ENCODE measurements around the gene SSBP4. TPM values are rescaled to one million over a fixed set of nuclear protein-coding genes. Genes with fewer than 3 reads are reported as not detected.

SSBP4 gene
- total RNA-seq, 4 donors from 2014 or later: 28.8 to 42.0 (median 36.0) TPM

Small RNAs within 50 kb of the gene (microRNA-seq; reads per million reads assigned to microRNA genes)
- 0 reads per million in 2 donors for gene MIR3189 (ENCODE audit: borderline number of aligned reads in 1 of 2, borderline replicate concordance in 2 of 2)

Other genes starting within 250 kb of the SSBP4 start
- 100 to 1,000 TPM in 2 of 4 donors, 10 to 100 TPM in 2; 39.1 to 214 (median 98.3) TPM for gene IFI30, start 245.6 kb upstream of the SSBP4 start, total RNA-seq
- 10 to 100 TPM in 3 of 4 donors, 1 to 10 TPM in 1; 8.5 to 29.3 (median 20.2) TPM for gene MPV17L2, start 226.2 kb upstream of the SSBP4 start, total RNA-seq
- 1 to 10 TPM in 3 of 4 donors, under 1 TPM in 1; 0.91 to 2.7 (median 2.1) TPM for gene RAB3A, start 215.4 kb upstream of the SSBP4 start, total RNA-seq
- under 1 TPM in 1 of 4 donors, not detected in 3; 0.29 TPM for gene PDE4C, start 193.0 kb upstream of the SSBP4 start, total RNA-seq
- gene IQCN, start 144.9 kb upstream of the SSBP4 start, total RNA-seq: 1 to 10 TPM in 3 of 4 donors, under 1 TPM in 1; 0.97 to 5.9 (median 3.1) TPM
- 100 to 1,000 TPM; 337 to 886 (median 413) TPM for gene JUND, start 137.8 kb upstream of the SSBP4 start, total RNA-seq
- gene LSM4, start 96.3 kb upstream of the SSBP4 start, total RNA-seq: 100 to 1,000 TPM in 2 of 4 donors, 10 to 100 TPM in 2; 59.7 to 149 (median 105) TPM
- gene PGPEP1, start 78.8 kb upstream of the SSBP4 start, total RNA-seq: 1 to 10 TPM; 2.4 to 7.1 (median 4.8) TPM
- gene GDF15, start 33.2 kb upstream of the SSBP4 start, total RNA-seq: 1 to 10 TPM in 2 of 4 donors, under 1 TPM in 1, not detected in 1; 0.49 to 5.1 (median 4.5) TPM
- 1 to 10 TPM in 3 of 4 donors, not detected in 1; 1.2 to 3.4 (median 2.2) TPM for gene LRRC25, start 21.8 kb upstream of the SSBP4 start, total RNA-seq
- gene ISYNA1, start 18.7 kb downstream of the SSBP4 start, total RNA-seq: 10 to 100 TPM; 16.9 to 29.9 (median 22.3) TPM
- 10 to 100 TPM; 21.5 to 37.9 (median 24.8) TPM for gene ELL, start 102.7 kb downstream of the SSBP4 start, total RNA-seq
- 100 to 1,000 TPM; 248 to 285 (median 263) TPM for gene FKBP8, start 124.2 kb downstream of the SSBP4 start, total RNA-seq
- 10 to 100 TPM; 61.9 to 98.5 (median 89.7) TPM for gene KXD1, start 138.5 kb downstream of the SSBP4 start, total RNA-seq
- 1,000 to 10,000 TPM in 1 of 4 donors, 100 to 1,000 TPM in 3; 625 to 1,001 (median 848) TPM for gene UBA52, start 152.5 kb downstream of the SSBP4 start, total RNA-seq
- gene REX1BD, start 169.4 kb downstream of the SSBP4 start, total RNA-seq: 100 to 1,000 TPM in 3 of 4 donors, 10 to 100 TPM in 1; 91.8 to 119 (median 107) TPM
- gene CRLF1, start 187.4 kb downstream of the SSBP4 start, total RNA-seq: 10 to 100 TPM; 27.7 to 90.8 (median 40.1) TPM
- under 1 TPM in 3 of 4 donors, not detected in 1; 0.46 to 0.63 (median 0.52) TPM for gene TMEM59L, start 193.5 kb downstream of the SSBP4 start, total RNA-seq
- gene KLHL26, start 217.6 kb downstream of the SSBP4 start, total RNA-seq: 10 to 100 TPM in 3 of 4 donors, 1 to 10 TPM in 1; 7.9 to 23.2 (median 18.2) TPM

All from lower leg skin (tissue), 4 donors.